Chondrocyte (in vitro differentiated cells): ENCODE results near the gene PAK6. TPM values are rescaled to one million over a fixed set of nuclear protein-coding genes. Genes with fewer than 3 reads are reported as not detected.

Source experiments
- DNase-seq: peaks from one replicate; pipeline ENCODE4 v3.0.0; 2021; ENCODE audit warnings: mixed read lengths, low spot score
- H3K27ac Mint-ChIP-seq: one replicate; pipeline ENCODE4 v1.8.0; 2021; ENCODE audit warnings: mild to moderate bottlenecking, moderate library complexity, mixed read lengths; ENCODE audit not compliant: unreplicated experiment
- H3K27me3 Mint-ChIP-seq: 2 replicates; pipeline ENCODE4 v1.8.0; 2021; ENCODE audit warnings: low read depth, mixed read lengths
- H3K36me3 Mint-ChIP-seq: 2 replicates; pipeline ENCODE4 v1.8.0; 2021; ENCODE audit warnings: low read depth, mixed read lengths
- H3K4me1 Mint-ChIP-seq: 2 replicates; pipeline ENCODE4 v1.8.0; 2021; ENCODE audit warnings: low read depth, mild to moderate bottlenecking, mixed read lengths
- H3K4me3 Mint-ChIP-seq: one replicate; pipeline ENCODE4 v1.8.0; 2021; ENCODE audit warnings: mild to moderate bottlenecking, moderate library complexity, mixed read lengths; ENCODE audit not compliant: unreplicated experiment
- H3K9me3 Mint-ChIP-seq: 2 replicates; pipeline ENCODE4 v1.8.0; 2021; ENCODE audit warnings: low read depth, mixed read lengths
- total RNA-seq: library from RNA; stranded (reverse); gene quantifications from 3 replicates; pipeline ENCODE4 v1.2.1, GENCODE V29; 2021
- TF ChIP-seq, protein P1 (sequence below): fragments of 200-600 bp; sonication (generic); IDR thresholded peaks from 2 replicates; pipeline ENCODE4 v1.5.0; 2021; ENCODE audit warnings: antibody characterized with exemption, mild to moderate bottlenecking, moderate library complexity

PAK6 gene
- total RNA-seq, 1 donor from 2014 or later, result 0.37 TPM

DNA sequence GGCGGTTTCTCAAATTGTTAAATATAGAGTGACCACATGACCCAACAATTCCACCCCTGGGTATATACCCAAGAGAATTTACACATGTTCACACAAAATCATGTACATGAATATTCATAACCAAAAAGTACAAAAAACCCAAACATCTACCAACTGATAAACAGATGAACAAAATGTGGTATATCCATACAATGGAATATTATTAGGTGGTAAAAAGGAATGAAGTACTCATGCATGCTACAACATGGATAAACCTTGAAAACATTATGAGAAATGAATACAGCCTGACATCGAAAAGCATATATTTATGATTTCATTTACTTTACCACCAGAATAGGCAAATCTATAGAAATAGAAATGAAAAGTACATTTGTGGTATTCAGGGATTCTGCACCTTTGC is 61.5 kb downstream of the PAK6 start:
- TF ChIP-seq, protein P1, sequence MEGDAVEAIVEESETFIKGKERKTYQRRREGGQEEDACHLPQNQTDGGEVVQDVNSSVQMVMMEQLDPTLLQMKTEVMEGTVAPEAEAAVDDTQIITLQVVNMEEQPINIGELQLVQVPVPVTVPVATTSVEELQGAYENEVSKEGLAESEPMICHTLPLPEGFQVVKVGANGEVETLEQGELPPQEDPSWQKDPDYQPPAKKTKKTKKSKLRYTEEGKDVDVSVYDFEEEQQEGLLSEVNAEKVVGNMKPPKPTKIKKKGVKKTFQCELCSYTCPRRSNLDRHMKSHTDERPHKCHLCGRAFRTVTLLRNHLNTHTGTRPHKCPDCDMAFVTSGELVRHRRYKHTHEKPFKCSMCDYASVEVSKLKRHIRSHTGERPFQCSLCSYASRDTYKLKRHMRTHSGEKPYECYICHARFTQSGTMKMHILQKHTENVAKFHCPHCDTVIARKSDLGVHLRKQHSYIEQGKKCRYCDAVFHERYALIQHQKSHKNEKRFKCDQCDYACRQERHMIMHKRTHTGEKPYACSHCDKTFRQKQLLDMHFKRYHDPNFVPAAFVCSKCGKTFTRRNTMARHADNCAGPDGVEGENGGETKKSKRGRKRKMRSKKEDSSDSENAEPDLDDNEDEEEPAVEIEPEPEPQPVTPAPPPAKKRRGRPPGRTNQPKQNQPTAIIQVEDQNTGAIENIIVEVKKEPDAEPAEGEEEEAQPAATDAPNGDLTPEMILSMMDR, result no peak
- DNase-seq, result no peak
- no peaks in the 10 kb centered on the region for H3K36me3 Mint-ChIP-seq
- H3K4me1 Mint-ChIP-seq, result no peaks in the 10 kb centered on the region
- no peak overlapping the region for H3K27ac Mint-ChIP-seq
- peaks cover 15% of the 10 kb centered on the region for H3K9me3 Mint-ChIP-seq
- peaks cover 9% of the 10 kb centered on the region for H3K27me3 Mint-ChIP-seq
- no peak overlapping the region for H3K4me3 Mint-ChIP-seq

- no peaks in the 10 kb centered on the region for H3K4me1 Mint-ChIP-seq
- peaks cover 15% of the 10 kb centered on the region for H3K9me3 Mint-ChIP-seq
- H3K27me3 Mint-ChIP-seq, result peaks cover 9% of the 10 kb centered on the region
- H3K27ac Mint-ChIP-seq, result no peak overlapping the region
- TF ChIP-seq, protein P1, result no peak
- peak; percentile 15 for DNase-seq
- H3K36me3 Mint-ChIP-seq, result no peaks in the 10 kb centered on the region
- no peak overlapping the region for H3K4me3 Mint-ChIP-seq
Measured at GRCh38 chr15:40300771-40301170, 61.9 kb downstream of the PAK6 start.

DNA sequence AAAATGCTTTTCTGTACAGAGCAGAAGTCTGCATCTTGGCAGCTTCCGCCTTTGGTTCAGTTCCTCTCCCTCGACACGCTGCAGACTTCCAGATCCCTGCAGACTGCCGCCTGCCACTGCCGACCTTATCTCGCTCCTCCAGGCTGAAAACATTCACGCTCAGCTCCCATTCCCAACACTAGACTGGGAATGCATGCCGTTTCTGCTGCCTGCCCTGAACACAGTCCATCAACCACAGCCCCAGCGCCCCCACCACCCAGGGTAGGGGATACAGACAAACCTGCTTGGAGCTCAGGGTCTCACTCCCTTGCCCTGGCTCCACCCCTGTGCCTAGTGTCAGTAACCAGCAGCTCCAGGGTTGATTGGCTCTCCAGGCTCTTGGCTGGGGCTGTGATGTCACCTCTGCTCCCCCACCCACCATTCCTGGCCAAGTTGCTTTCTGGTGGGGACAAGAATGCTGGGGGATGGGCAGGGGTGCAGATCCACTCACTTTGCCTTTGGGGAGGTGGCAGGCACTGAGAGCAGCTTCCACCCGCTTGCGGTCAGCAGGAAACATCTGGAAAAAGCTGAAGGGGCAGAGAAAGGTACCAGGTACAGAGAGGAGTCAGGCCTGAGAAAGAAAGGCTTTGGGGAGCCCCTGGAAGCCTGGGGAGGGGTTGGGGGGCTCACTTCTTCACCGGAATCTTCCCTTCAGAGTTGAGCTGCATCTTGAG is 62.8 kb downstream of the PAK6 start:
- Mint-ChIP-seq H3K4me3 (no peak overlapping the region), H3K27me3 (peaks cover 9% of the 10 kb centered on the region), H3K36me3 (no peaks in the 10 kb centered on the region), H3K9me3 (peaks cover 15% of the 10 kb centered on the region), H3K27ac (no peak overlapping the region), H3K4me1 (no peaks in the 10 kb centered on the region)
- peak; percentile 77 for DNase-seq
- TF ChIP-seq, protein P1, result no peak

GRCh38 chr15:40302288-40302886 is 63.5 kb downstream of the PAK6 start:
- TF ChIP-seq, protein P1, result no peak
- no peaks in the 10 kb centered on the region for H3K4me1 Mint-ChIP-seq
- H3K9me3 Mint-ChIP-seq, result peaks cover 15% of the 10 kb centered on the region
- no peaks in the 10 kb centered on the region for H3K36me3 Mint-ChIP-seq
- H3K27ac Mint-ChIP-seq, result no peak overlapping the region
- H3K4me3 Mint-ChIP-seq, result no peak overlapping the region
- peaks cover 9% of the 10 kb centered on the region for H3K27me3 Mint-ChIP-seq
- DNase-seq, result peak; percentile 74

- no peak for DNase-seq
- H3K36me3 Mint-ChIP-seq, result no peaks in the 10 kb centered on the region
- peaks cover 15% of the 10 kb centered on the region for H3K9me3 Mint-ChIP-seq
- H3K27ac Mint-ChIP-seq, result no peak overlapping the region
- H3K4me1 Mint-ChIP-seq, result peaks cover 2% of the 10 kb centered on the region
- H3K4me3 Mint-ChIP-seq, result no peak overlapping the region
- TF ChIP-seq, protein P1, result no peak
- H3K27me3 Mint-ChIP-seq, result peaks cover 9% of the 10 kb centered on the region
Measured at GRCh38 chr15:40302981-40303380, 64.1 kb downstream of the PAK6 start.
